ENCODE measurements around the gene GDPGP1. TPM values are rescaled to one million over a fixed set of nuclear protein-coding genes. Genes with fewer than 3 reads are reported as not detected.

GDPGP1 gene
- total RNA-seq, 4 donors from 2014 or later, result 2.2 to 3.6 (median 2.9) TPM

DNA sequence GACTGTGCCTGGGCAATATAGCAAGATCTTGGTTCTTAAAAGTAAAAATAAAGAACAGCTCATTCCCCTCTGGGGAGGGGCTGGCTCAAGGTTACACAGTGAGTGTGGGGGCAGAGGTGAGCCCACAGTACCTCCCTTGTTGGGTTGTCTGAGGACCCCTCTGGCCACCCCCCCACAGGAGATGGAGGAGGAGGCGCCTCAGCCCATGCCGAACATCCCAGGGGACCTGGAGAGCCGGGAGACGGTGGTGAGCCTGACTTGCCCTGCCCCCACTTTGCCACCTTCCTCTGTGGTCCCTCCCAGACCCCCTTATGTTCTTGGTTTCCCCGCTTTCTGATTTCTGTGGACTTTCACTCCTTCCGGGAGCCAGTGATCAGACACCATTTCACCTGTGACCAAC, 60.1 kb downstream of the GDPGP1 start:
- H3K27ac ChIP-seq, result no peak overlapping the region
- H3K4me1 ChIP-seq, result peaks cover 8% of the 10 kb centered on the region
- H3K36me3 ChIP-seq, result no peaks in the 10 kb centered on the region
- H3K27me3 ChIP-seq, result no peaks in the 10 kb centered on the region
- no peak for TF ChIP-seq EP300 (IDR thresholded peaks at IDR 0.05)
- TF ChIP-seq POLR2A (IDR thresholded peaks at IDR 0.05), result no peak
- TF ChIP-seq POLR2AphosphoS5 (IDR thresholded peaks at IDR 0.05), result no peak
- TF ChIP-seq, protein P1, sequence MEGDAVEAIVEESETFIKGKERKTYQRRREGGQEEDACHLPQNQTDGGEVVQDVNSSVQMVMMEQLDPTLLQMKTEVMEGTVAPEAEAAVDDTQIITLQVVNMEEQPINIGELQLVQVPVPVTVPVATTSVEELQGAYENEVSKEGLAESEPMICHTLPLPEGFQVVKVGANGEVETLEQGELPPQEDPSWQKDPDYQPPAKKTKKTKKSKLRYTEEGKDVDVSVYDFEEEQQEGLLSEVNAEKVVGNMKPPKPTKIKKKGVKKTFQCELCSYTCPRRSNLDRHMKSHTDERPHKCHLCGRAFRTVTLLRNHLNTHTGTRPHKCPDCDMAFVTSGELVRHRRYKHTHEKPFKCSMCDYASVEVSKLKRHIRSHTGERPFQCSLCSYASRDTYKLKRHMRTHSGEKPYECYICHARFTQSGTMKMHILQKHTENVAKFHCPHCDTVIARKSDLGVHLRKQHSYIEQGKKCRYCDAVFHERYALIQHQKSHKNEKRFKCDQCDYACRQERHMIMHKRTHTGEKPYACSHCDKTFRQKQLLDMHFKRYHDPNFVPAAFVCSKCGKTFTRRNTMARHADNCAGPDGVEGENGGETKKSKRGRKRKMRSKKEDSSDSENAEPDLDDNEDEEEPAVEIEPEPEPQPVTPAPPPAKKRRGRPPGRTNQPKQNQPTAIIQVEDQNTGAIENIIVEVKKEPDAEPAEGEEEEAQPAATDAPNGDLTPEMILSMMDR (IDR thresholded peaks at IDR 0.05), result no peak
- DNase-seq (ENCODE audit: low spot score in 2 of 2), result no peak
- H3K9me3 ChIP-seq, result no peaks in the 10 kb centered on the region
- 77% methylated on average over 6 of the region's 6 CpGs for WGBS
- no peak overlapping the region for H3K4me3 ChIP-seq

DNA sequence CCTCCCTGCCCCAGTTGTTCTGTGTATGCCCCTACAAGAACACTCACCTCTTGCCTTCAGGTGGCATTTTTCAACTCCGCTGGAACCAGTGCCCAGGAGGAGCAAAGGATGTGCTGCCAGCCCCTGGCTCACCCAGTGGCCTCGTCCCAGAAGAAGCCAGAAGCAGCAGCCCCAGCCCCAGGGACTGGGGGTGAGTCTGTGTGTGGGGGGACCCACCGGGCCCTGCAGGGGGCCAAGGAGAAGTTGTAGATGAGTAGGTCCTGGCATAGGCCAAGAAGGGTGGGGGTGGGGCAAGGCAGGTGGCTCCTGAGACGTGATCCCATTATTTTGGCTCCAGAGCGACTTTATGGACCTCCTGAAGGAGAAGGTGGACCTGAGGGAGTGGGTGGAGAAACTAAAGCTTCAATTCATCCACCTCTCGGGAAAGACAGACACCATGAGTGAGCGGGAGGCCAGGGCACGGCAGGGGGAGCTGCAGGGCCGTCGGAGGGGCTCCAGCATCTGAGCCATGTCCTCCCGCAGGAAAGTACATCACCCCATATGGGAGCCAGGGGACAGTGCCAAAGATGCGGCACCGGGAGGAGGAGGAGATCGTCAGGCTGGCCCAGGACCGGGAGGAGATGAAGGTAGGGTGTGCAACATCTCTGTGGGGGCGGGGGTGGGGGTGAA, 60.7 kb downstream of the GDPGP1 start:
- no peaks in the 10 kb centered on the region for H3K9me3 ChIP-seq
- TF ChIP-seq EP300 (IDR thresholded peaks at IDR 0.05), result no peak
- TF ChIP-seq POLR2AphosphoS5 (IDR thresholded peaks at IDR 0.05), result no peak
- TF ChIP-seq POLR2A (IDR thresholded peaks at IDR 0.05), result no peak
- TF ChIP-seq, protein P1 (IDR thresholded peaks at IDR 0.05), result no peak
- H3K4me3 ChIP-seq, result no peak overlapping the region
- no peak for DNase-seq (ENCODE audit: low spot score in 2 of 2)
- H3K4me1 ChIP-seq, result peaks cover 8% of the 10 kb centered on the region
- H3K27me3 ChIP-seq, result no peaks in the 10 kb centered on the region
- H3K27ac ChIP-seq, result no peak overlapping the region
- 67% methylated on average over 12 of the region's 16 CpGs for WGBS
- H3K36me3 ChIP-seq, result no peaks in the 10 kb centered on the region

DNA sequence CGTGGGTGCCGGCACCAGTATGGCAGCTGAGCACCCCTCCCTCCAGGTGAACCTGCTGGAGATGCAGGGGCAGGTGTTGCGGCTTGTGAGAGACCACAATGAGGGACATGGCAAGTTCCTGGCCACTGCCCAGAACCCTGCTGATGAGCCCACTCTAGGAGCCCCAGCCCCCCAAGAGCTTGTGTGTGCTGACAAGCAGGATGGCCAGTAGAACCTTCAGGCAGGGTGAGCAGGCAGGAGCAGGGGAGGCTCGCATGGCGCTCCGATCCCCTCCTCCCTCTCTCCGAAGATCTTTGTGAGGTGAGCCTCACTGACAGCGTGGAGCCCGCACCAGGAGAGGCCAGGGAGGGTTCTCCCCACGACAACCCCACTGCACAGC, 61.2 kb downstream of the GDPGP1 start:
- Histone ChIP-seq H3K27me3 (no peaks in the 10 kb centered on the region), H3K4me1 (peaks cover 8% of the 10 kb centered on the region), H3K27ac (no peak overlapping the region), H3K36me3 (no peaks in the 10 kb centered on the region), H3K4me3 (no peak overlapping the region), H3K9me3 (no peaks in the 10 kb centered on the region)
- WGBS, result 53% methylated on average over 4 of the region's 10 CpGs
- DNase-seq (ENCODE audit: low spot score in 2 of 2), result no peak
- TF ChIP-seq POLR2AphosphoS5 (IDR thresholded peaks at IDR 0.05) (no peak), EP300 (IDR thresholded peaks at IDR 0.05) (no peak), POLR2A (IDR thresholded peaks at IDR 0.05) (no peak)
- TF ChIP-seq, protein P1 (IDR thresholded peaks at IDR 0.05), result no peak

Other genes with a start within 250 kb of the GDPGP1 start
- gene ZNF710, start 232.9 kb upstream of the GDPGP1 start, total RNA-seq, result 10 to 100 TPM; 19.2 to 32.1 (median 25.0) TPM
- gene IDH2, start 131.7 kb upstream of the GDPGP1 start, total RNA-seq, result 100 to 1,000 TPM in 1 of 4 donors, 10 to 100 TPM in 3; 68.6 to 126 (median 76.7) TPM
- 100 to 1,000 TPM in 2 of 4 donors, 10 to 100 TPM in 2; 81.7 to 146 (median 116) TPM for gene SEMA4B, start 32.9 kb upstream of the GDPGP1 start, total RNA-seq
- 10 to 100 TPM; 16.2 to 41.9 (median 29.7) TPM for gene CIB1, start 268 bp upstream of the GDPGP1 start, total RNA-seq
- gene TTLL13, start 15.3 kb downstream of the GDPGP1 start, total RNA-seq, result under 1 TPM in 1 of 4 donors, not detected in 3; 0.21 TPM
- gene NGRN, start 31.5 kb downstream of the GDPGP1 start, total RNA-seq, result 10 to 100 TPM; 49.2 to 71.3 (median 61.4) TPM
- gene ZNF774, start 118.1 kb downstream of the GDPGP1 start, total RNA-seq, result 1 to 10 TPM; 1.4 to 7.2 (median 3.2) TPM
- 100 to 1,000 TPM; 206 to 448 (median 215) TPM for gene IQGAP1, start 154.0 kb downstream of the GDPGP1 start, total RNA-seq